ENCODE measurements around the gene SLC35A3.

Gene SLC35A3

DNA sequence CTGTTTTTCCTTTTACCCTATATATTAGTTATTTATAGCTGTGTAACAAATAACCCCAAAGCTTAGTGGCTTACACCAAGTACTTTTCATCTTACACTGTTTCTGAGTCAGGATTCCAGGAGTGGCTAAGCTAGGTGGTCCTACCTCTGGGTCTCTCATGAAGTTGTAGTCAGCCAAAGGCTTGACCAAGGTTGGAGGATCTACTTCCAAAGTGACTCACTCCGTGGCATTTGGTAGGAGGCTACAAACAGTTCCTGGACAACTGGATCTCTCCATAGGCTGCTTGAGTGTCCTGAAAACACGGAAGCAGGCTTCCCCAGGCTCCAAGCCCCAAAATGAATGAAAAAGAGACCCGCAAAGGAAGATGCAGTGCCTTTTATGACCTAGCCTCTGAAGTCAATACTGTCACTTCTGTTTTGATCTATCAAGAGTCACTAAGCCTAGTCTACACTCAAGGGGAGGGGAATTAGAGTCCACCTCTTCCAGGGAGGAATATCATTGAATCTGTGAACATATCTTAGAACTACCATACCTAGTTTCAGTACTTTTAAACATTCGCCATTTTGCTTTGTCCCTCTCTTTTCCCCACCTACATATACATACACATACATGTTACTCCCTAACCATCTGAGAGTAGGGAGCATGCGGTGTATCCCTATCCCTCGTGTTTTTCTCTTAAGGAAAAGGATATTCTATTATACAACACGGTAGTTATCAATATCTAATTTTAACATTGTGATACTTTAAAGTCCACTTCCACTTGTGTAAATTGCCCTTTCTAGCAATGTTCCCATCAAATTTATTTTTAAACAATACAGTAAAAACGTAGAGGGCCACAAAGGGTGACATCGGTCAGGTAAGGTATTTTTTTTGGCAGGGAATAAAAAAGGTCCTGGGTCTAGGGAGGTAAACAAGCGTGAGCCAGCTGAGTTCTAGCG lies 67.2 kb downstream of the SLC35A3 start:
- POLR2A ChIA-PET: interaction anchor here (1.1 to 1.6 kb wide), 3 partner anchors 67 to 229 kb away, joined by 3 to 11 read pairs (median 5); partner anchors contain the start of genes RTCA and SLC35A3
- Histone ChIP-seq H3K4me1 (ENCODE audit: control insufficient read depth, insufficient read depth, low read length) (no peaks in the 10 kb centered on the region), H3K27ac (ENCODE audit: extremely low read depth, low read depth, low read length) (peak overlapping the region; percentile 96; the same call in 1 of the 2 replicates), H3K9me3 (ENCODE audit: control insufficient read depth, insufficient read depth, low read depth, low read length) (no peaks in the 10 kb centered on the region), H3K4me3 (ENCODE audit: low read depth, low read length) (peak overlapping the region; percentile 87), H3K36me3 (ENCODE audit: control insufficient read depth in 2 of 2, insufficient read depth in 1 of 2, low read length in 2 of 2) (no peaks in the 10 kb centered on the region)
- TF ChIP-seq GLI2 (tag by site-specific recombination; IDR thresholded peaks at IDR 0.05; ENCODE audit: borderline replicate concordance, low read depth) (no peak), ZBTB48 (tag by site-specific recombination; IDR thresholded peaks at IDR 0.05) (peak; percentile 93), ZBTB17 (tag by site-specific recombination; IDR thresholded peaks at IDR 0.05) (peak; percentile 57), ZSCAN5A (tag by site-specific recombination; IDR thresholded peaks at IDR 0.05) (no peak), ZNF701 (tag by site-specific recombination; IDR thresholded peaks at IDR 0.05) (no peak), YY1 (tag by site-specific recombination; IDR thresholded peaks at IDR 0.05) (0 out of 2 replicates have a peak, but pooled peaks have one; percentile 18), SETDB1 (IDR thresholded peaks at IDR 0.05; ENCODE audit: insufficient read length, low read length) (peak; percentile 21), SP2 (tag by site-specific recombination; IDR thresholded peaks at IDR 0.05) (peak; percentile 30), MZF1 (tag by site-specific recombination; IDR thresholded peaks at IDR 0.05; ENCODE audit: borderline replicate concordance) (peak; percentile 22; the same call in 1 of the 2 replicates), ZNF354C (tag by site-specific recombination; IDR thresholded peaks at IDR 0.05; ENCODE audit: borderline replicate concordance, low read depth) (no peak), ZNF785 (tag by site-specific recombination; IDR thresholded peaks at IDR 0.05) (no peak), ZNF530 (tag by site-specific recombination; IDR thresholded peaks at IDR 0.05; ENCODE audit: low read depth) (no peak), RBAK (tag by site-specific recombination; IDR thresholded peaks at IDR 0.05) (peak; percentile 78; the same call in 1 of the 2 replicates), PRDM10 (tag by site-specific recombination; IDR thresholded peaks at IDR 0.05) (0 out of 2 replicates have a peak, but pooled peaks have one; percentile 12), IKZF3 (tag by site-specific recombination; IDR thresholded peaks at IDR 0.05) (peak; percentile 22; the same call in 1 of the 2 replicates), ZNF146 (tag by site-specific recombination; IDR thresholded peaks at IDR 0.05) (no peak)
- TF ChIP-seq, protein P1, sequence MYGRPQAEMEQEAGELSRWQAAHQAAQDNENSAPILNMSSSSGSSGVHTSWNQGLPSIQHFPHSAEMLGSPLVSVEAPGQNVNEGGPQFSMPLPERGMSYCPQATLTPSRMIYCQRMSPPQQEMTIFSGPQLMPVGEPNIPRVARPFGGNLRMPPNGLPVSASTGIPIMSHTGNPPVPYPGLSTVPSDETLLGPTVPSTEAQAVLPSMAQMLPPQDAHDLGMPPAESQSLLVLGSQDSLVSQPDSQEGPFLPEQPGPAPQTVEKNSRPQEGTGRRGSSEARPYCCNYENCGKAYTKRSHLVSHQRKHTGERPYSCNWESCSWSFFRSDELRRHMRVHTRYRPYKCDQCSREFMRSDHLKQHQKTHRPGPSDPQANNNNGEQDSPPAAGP (tag by site-specific recombination; IDR thresholded peaks at IDR 0.05): no peak
- TF ChIP-seq, protein P2, sequence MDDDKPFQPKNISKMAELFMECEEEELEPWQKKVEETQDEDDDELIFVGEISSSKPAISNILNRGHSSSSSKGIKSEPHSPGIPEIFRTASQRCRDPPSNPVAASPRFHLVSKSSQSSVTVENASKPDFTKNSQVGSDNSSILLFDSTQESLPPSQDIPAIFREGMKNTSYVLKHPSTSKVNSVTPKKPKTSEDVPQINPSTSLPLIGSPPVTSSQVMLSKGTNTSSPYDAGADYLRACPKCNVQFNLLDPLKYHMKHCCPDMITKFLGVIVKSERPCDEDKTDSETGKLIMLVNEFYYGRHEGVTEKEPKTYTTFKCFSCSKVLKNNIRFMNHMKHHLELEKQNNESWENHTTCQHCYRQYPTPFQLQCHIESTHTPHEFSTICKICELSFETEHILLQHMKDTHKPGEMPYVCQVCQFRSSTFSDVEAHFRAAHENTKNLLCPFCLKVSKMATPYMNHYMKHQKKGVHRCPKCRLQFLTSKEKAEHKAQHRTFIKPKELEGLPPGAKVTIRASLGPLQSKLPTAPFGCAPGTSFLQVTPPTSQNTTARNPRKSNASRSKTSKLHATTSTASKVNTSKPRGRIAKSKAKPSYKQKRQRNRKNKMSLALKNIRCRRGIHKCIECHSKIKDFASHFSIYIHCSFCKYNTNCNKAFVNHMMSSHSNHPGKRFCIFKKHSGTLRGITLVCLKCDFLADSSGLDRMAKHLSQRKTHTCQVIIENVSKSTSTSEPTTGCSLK (tag by site-specific recombination; IDR thresholded peaks at IDR 0.05): no peak
- CTCF ChIA-PET: interaction anchor here (0.6 to 1.1 kb wide), 4 partner anchors 178 to 426 kb away, joined by 3 to 4 read pairs (median 3); partner anchors contain the start of gene FRRS1
